Measurements from ENCODE around the gene MILR1. TPM values are rescaled to one million over a fixed set of nuclear protein-coding genes. Genes with fewer than 3 reads are reported as not detected.
"Not testable (repeated sequence)": the region's sequence is repeated elsewhere in the genome, so short reads cannot be mapped to it uniquely, and the experiment has no call there.

MILR1 gene
- total RNA-seq, 1 experiment from 2014 or later = not detected

GRCh38 chr17:64426596-64426995, 22.3 kb upstream of the MILR1 start (continued):
- no peak for TF ChIP-seq ZNF532 (CRISPR knock-in tag; IDR thresholded peaks at IDR 0.05; ENCODE audit: borderline replicate concordance)
- no peak for TF ChIP-seq MXD4 (CRISPR knock-in tag; IDR thresholded peaks at IDR 0.05; ENCODE audit: borderline replicate concordance)
- no peak for TF ChIP-seq GABPB1 (CRISPR knock-in tag; IDR thresholded peaks at IDR 0.05)
- TF ChIP-seq, protein P1, sequence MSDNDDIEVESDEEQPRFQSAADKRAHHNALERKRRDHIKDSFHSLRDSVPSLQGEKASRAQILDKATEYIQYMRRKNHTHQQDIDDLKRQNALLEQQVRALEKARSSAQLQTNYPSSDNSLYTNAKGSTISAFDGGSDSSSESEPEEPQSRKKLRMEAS (CRISPR knock-in tag; IDR thresholded peaks at IDR 0.05) = no peak
- TF ChIP-seq ZNF423 (CRISPR knock-in tag; IDR thresholded peaks at IDR 0.05) = no peak
- no peak for TF ChIP-seq ZNF263 (CRISPR knock-in tag; IDR thresholded peaks at IDR 0.05; ENCODE audit: low read depth)

DNA sequence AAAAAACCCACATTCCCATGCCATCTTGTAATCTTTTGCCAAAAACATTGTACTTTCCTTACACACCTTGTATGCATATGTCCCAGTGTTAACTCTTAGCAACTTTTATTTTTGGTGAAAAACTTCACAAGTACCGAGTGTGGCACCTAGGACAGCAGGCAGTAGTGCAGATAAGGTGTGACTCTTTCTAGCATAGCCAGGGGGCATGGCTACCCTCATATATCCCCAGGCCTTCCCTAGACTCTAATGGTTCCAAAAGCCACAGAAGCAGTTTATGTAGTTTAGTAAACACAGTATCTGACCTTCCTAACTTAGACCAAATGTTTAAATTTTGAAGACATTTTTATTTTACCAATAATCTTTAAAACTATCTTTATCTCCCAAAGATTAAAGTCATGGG, 20.5 kb upstream of the MILR1 start:
- TF ChIP-seq FOXK1 (CRISPR knock-in tag; IDR thresholded peaks at IDR 0.05) (no peak), MXD4 (CRISPR knock-in tag; IDR thresholded peaks at IDR 0.05; ENCODE audit: borderline replicate concordance) (no peak), HMGA2 (CRISPR knock-in tag; IDR thresholded peaks at IDR 0.05) (no peak)
- Mint-ChIP-seq H3K4me3 (no peak overlapping the region), H3K27ac (no peak overlapping the region), H3K36me3 (peaks cover 24% of the 10 kb centered on the region), H3K27me3 (ENCODE audit: low read depth) (peaks cover 3% of the 10 kb centered on the region; the same call in 1 of the 2 replicates), H3K4me1 (no peaks in the 10 kb centered on the region), H3K9me3 (peaks cover 45% of the 10 kb centered on the region)
- ChIA-PET CTCF (interaction anchor here (0.6 to 2.5 kb wide), 2 partner anchors 8 to 88 kb away, joined by 3 to 15 read pairs; no protein-coding TSS in a partner anchor), POLR2A (no interaction called here)
- no peak for DNase-seq (ENCODE audit: low spot score)
- ATAC-seq = no peak

- H3K9me3 Mint-ChIP-seq = peaks cover 49% of the 10 kb centered on the region
- H3K27ac Mint-ChIP-seq; ATAC-seq; H3K4me1 Mint-ChIP-seq; POLR2A ChIA-PET; H3K4me3 Mint-ChIP-seq; DNase-seq (ENCODE audit: low spot score); H3K27me3 Mint-ChIP-seq (ENCODE audit: low read depth): not testable (repeated sequence)
- H3K36me3 Mint-ChIP-seq = peaks cover 34% of the 10 kb centered on the region
- CTCF ChIA-PET = interaction anchor here (0.6 to 2.5 kb wide), 2 partner anchors 10 to 67 kb away, joined by 3 to 15 read pairs; partner anchors contain the start of gene POLG2
Observed at GRCh38 chr17:64430036-64430435, 18.9 kb upstream of the MILR1 start.

DNA sequence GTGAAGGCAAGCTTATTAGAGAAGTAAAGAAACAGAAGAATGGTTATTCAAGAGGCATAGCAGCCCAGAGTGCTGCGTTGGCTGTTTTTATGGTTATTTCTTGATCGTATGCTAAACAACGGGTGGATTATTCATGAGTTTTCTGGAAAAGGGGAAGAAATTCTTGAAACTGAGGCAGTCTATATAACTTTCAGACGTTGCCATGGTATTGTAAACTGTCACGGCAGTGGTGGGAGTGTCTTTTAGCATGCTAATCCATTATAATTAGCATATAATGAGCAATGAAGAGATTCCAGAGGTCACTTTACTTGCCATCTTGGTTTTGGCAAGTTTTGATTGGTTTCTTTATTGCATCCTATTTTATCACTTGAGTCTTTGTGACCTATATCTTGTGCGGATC, 17.4 kb upstream of the MILR1 start:
- H3K36me3 Mint-ChIP-seq = peaks cover 27% of the 10 kb centered on the region
- no peak for ATAC-seq
- H3K27me3 Mint-ChIP-seq (ENCODE audit: low read depth) = peaks cover 5% of the 10 kb centered on the region; the same call in 1 of the 2 replicates
- no peaks in the 10 kb centered on the region for H3K4me1 Mint-ChIP-seq
- ChIA-PET CTCF (interaction anchor here (1.3 kb wide), 1 partner anchor 11 kb away, joined by 4 read pairs; no protein-coding TSS in a partner anchor), POLR2A (no interaction called here)
- no peak overlapping the region for H3K4me3 Mint-ChIP-seq
- no peak for DNase-seq (ENCODE audit: low spot score)
- H3K9me3 Mint-ChIP-seq = peaks cover 43% of the 10 kb centered on the region
- no peak overlapping the region for H3K27ac Mint-ChIP-seq
- TF ChIP-seq MXD4 (CRISPR knock-in tag; IDR thresholded peaks at IDR 0.05; ENCODE audit: borderline replicate concordance) (no peak), ZNF423 (CRISPR knock-in tag; IDR thresholded peaks at IDR 0.05) (no peak), ZNF425 (CRISPR knock-in tag; conservative IDR thresholded peaks at IDR 0.05) (no peak), SP1 (CRISPR knock-in tag; conservative IDR thresholded peaks at IDR 0.05) (no peak), MLX (CRISPR knock-in tag; IDR thresholded peaks at IDR 0.05) (no peak), CREM (CRISPR knock-in tag; IDR thresholded peaks at IDR 0.05) (no peak), SOX15 (CRISPR knock-in tag; IDR thresholded peaks at IDR 0.05) (no peak), ZNF219 (CRISPR knock-in tag; IDR thresholded peaks at IDR 0.05; ENCODE audit: borderline replicate concordance) (no peak), FOXK1 (CRISPR knock-in tag; IDR thresholded peaks at IDR 0.05) (no peak)
- TF ChIP-seq, protein P2, sequence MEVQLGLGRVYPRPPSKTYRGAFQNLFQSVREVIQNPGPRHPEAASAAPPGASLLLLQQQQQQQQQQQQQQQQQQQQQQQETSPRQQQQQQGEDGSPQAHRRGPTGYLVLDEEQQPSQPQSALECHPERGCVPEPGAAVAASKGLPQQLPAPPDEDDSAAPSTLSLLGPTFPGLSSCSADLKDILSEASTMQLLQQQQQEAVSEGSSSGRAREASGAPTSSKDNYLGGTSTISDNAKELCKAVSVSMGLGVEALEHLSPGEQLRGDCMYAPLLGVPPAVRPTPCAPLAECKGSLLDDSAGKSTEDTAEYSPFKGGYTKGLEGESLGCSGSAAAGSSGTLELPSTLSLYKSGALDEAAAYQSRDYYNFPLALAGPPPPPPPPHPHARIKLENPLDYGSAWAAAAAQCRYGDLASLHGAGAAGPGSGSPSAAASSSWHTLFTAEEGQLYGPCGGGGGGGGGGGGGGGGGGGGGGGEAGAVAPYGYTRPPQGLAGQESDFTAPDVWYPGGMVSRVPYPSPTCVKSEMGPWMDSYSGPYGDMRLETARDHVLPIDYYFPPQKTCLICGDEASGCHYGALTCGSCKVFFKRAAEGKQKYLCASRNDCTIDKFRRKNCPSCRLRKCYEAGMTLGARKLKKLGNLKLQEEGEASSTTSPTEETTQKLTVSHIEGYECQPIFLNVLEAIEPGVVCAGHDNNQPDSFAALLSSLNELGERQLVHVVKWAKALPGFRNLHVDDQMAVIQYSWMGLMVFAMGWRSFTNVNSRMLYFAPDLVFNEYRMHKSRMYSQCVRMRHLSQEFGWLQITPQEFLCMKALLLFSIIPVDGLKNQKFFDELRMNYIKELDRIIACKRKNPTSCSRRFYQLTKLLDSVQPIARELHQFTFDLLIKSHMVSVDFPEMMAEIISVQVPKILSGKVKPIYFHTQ (CRISPR knock-in tag; IDR thresholded peaks at IDR 0.05) = no peak
